ENCODE results near the gene RFXANK. TPM values are rescaled to one million over a fixed set of nuclear protein-coding genes. Genes with fewer than 3 reads are reported as not detected.
"Not testable (repeated sequence)": the region's sequence is repeated elsewhere in the genome, so short reads cannot be mapped to it uniquely, and the experiment has no call there.

Gene RFXANK
- total RNA-seq, 2 experiments from 2014 or later: 36.3 to 37.2 TPM

DNA sequence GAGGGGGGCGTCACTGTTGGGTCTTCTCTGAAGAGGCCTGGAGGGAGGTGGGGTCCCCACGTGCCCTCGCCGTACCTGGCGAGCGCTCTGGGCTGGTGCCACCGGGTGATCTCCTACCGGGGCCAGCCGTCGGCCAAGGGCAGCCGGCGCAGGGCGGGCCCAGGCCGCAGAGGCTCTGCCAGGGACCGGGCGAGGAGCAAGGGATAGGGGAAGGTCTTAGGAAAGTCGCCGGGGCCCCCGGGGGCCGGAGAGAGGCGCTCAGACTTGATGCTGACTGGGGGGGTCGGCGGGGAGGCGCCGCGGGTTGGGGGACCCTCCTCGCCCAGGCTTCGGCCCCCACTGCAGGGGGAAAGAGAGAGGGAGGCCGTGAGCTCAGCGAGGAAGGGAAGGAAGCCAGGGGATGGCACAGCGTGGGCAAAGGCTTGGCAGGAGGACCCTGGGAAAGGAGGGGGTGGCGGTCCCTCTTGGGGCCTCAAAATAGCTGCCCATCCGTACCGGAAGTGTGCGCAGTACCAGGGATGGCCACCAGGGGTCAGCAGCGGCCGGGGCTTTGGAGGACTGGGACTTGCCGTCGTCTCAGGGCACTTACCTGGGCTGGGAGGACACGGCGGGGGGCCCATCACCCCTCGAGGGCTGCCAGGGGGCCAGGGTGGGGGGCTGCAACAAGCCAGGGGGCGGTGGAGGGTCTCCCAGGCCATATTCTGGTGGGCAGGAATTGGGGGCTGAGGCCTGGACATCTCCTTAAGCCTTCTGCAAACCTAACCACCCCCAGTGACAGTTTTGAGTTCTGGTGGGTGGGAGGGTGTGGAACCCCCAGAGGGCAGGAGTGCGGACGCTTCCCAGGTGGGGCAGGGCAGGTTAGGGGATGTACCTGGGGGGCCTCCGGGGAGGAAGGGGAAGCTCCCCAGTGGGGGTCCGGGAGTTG, 46.1 kb upstream of the RFXANK start:
- Mint-ChIP-seq H3K4me1 (ENCODE audit: low read depth) (no peaks in the 10 kb centered on the region), H3K27ac (no peak overlapping the region), H3K9me3 (no peaks in the 10 kb centered on the region), H3K36me3 (ENCODE audit: low read depth) (peaks cover 20% of the 10 kb centered on the region), H3K27me3 (no peaks in the 10 kb centered on the region), H3K4me3 (no peak overlapping the region)
- DNase-seq (peak; percentile 72 to 91 (median 86)), ATAC-seq (ENCODE audit: poor library complexity) (peak; percentile 98)
- H3K9me3 ChIP-seq (ENCODE audit: control insufficient read depth in 1 of 2, insufficient read depth in 1 of 2, low read length in 2 of 2): no peaks in the 10 kb centered on the region
- H3K4me1 ChIP-seq (ENCODE audit: insufficient read depth, low read length): peaks cover 8% of the 10 kb centered on the region
- peaks cover 22% of the 10 kb centered on the region for H3K36me3 ChIP-seq (ENCODE audit: insufficient read depth, low read length)
- H3K27ac ChIP-seq (ENCODE audit: low read depth in 1 of 2, low read length in 2 of 2): no peak overlapping the region
- no peaks in the 10 kb centered on the region for H3K27me3 ChIP-seq (ENCODE audit: control insufficient read depth in 1 of 2, insufficient read depth in 2 of 2, low read length in 2 of 2)
- POLR2A ChIA-PET: no interaction called here
- peak; percentile 79 for TF ChIP-seq CTCF (IDR thresholded peaks at IDR 0.05)
- CTCF ChIA-PET: interaction anchor here (0.6 to 1.5 kb wide), 11 partner anchors 10 to 345 kb away, joined by 3 to 15 read pairs (median 4); partner anchors contain the start of genes BORCS8, MEF2B and SLC25A42
- no peak overlapping the region for H3K4me3 ChIP-seq (ENCODE audit: low read length)
- intact Hi-C loops (cut with DNase I, micrococcal nuclease): loop anchor here (1.0 to 2.0 kb wide), 5 partner anchors 29 to 345 kb away; no protein-coding TSS in a partner anchor

GRCh38 chr19:19146865-19147264, 45.2 kb upstream of the RFXANK start:
- no peaks in the 10 kb centered on the region for H3K27me3 ChIP-seq (ENCODE audit: control insufficient read depth in 1 of 2, insufficient read depth in 2 of 2, low read length in 2 of 2)
- DNase-seq: no peak
- no peaks in the 10 kb centered on the region for H3K27me3 Mint-ChIP-seq
- CTCF ChIA-PET: interaction anchor here (0.8 to 1.5 kb wide), 3 partner anchors 9 to 78 kb away, joined by 4 to 15 read pairs (median 5); no protein-coding TSS in a partner anchor
- ATAC-seq (ENCODE audit: poor library complexity): no peak
- POLR2A ChIA-PET: no interaction called here
- no peak overlapping the region for H3K27ac ChIP-seq (ENCODE audit: low read depth in 1 of 2, low read length in 2 of 2)
- H3K4me3 ChIP-seq (ENCODE audit: low read length): no peak overlapping the region
- intact Hi-C loops (cut with DNase I, micrococcal nuclease): loop anchor here (1.0 to 2.0 kb wide), 5 partner anchors 28 to 344 kb away; no protein-coding TSS in a partner anchor
- H3K36me3 Mint-ChIP-seq (ENCODE audit: low read depth): peaks cover 20% of the 10 kb centered on the region
- H3K36me3 ChIP-seq (ENCODE audit: insufficient read depth, low read length): peaks cover 22% of the 10 kb centered on the region
- H3K4me1 ChIP-seq (ENCODE audit: insufficient read depth, low read length): peaks cover 8% of the 10 kb centered on the region
- no peaks in the 10 kb centered on the region for H3K4me1 Mint-ChIP-seq (ENCODE audit: low read depth)
- H3K4me3 Mint-ChIP-seq: no peak overlapping the region
- no peak overlapping the region for H3K27ac Mint-ChIP-seq
- H3K9me3 Mint-ChIP-seq: no peaks in the 10 kb centered on the region
- no peak for TF ChIP-seq CTCF (IDR thresholded peaks at IDR 0.05)
- H3K9me3 ChIP-seq (ENCODE audit: control insufficient read depth in 1 of 2, insufficient read depth in 1 of 2, low read length in 2 of 2): no peaks in the 10 kb centered on the region

- Histone ChIP-seq H3K27me3 (ENCODE audit: control insufficient read depth in 1 of 2, insufficient read depth in 2 of 2, low read length in 2 of 2) (no peaks in the 10 kb centered on the region), H3K4me3 (ENCODE audit: low read length) (no peak overlapping the region), H3K9me3 (ENCODE audit: control insufficient read depth in 1 of 2, insufficient read depth in 1 of 2, low read length in 2 of 2) (no peaks in the 10 kb centered on the region), H3K36me3 (ENCODE audit: insufficient read depth, low read length) (peaks cover 22% of the 10 kb centered on the region), H3K4me1 (ENCODE audit: insufficient read depth, low read length) (peaks cover 8% of the 10 kb centered on the region), H3K27ac (ENCODE audit: low read depth in 1 of 2, low read length in 2 of 2) (no peak overlapping the region)
- TF ChIP-seq CTCF (IDR thresholded peaks at IDR 0.05): no peak
- Mint-ChIP-seq H3K27me3 (no peaks in the 10 kb centered on the region), H3K36me3 (ENCODE audit: low read depth) (peaks cover 20% of the 10 kb centered on the region), H3K9me3 (no peaks in the 10 kb centered on the region), H3K4me1 (ENCODE audit: low read depth) (no peaks in the 10 kb centered on the region), H3K27ac (no peak overlapping the region), H3K4me3 (no peak overlapping the region)
- ChIA-PET CTCF (interaction anchor here (0.8 kb wide), 1 partner anchor 28 kb away, joined by 4 read pairs; no protein-coding TSS in a partner anchor), POLR2A (no interaction called here)
- ATAC-seq (ENCODE audit: poor library complexity) (no peak), DNase-seq (no peak)
- intact Hi-C loops (cut with DNase I, micrococcal nuclease): loop anchor here (2.0 kb wide), 2 partner anchors 27 to 343 kb away; no protein-coding TSS in a partner anchor
These were observed 44.7 kb upstream of the RFXANK start for GRCh38 chr19:19147344-19147743.

DNA sequence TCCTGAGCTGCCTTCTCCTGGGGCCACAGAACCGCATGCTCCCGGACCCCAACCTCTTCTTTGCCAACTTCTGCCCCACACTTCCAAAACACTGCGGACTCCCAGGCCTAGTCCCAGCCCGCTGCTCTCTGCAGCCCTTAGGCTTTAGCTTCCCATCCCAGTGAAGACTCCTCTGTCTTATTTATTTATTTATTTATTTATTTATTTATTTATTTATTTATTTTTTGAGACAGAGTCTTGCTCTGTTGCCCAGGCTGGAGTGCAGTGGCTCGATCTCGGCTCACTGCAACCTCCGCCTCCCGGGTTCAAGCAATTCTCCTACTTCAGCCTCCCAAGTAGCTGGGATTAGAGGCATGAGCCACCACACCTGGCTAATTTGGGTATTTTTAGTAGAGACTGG, 43.6 kb upstream of the RFXANK start:
- CTCF ChIA-PET; H3K9me3 ChIP-seq (ENCODE audit: control insufficient read depth in 1 of 2, insufficient read depth in 1 of 2, low read length in 2 of 2); H3K27ac Mint-ChIP-seq; POLR2A ChIA-PET; ATAC-seq (ENCODE audit: poor library complexity); H3K27me3 Mint-ChIP-seq; H3K4me1 ChIP-seq (ENCODE audit: insufficient read depth, low read length); H3K4me1 Mint-ChIP-seq (ENCODE audit: low read depth); H3K4me3 Mint-ChIP-seq; H3K27ac ChIP-seq (ENCODE audit: low read depth in 1 of 2, low read length in 2 of 2); H3K27me3 ChIP-seq (ENCODE audit: control insufficient read depth in 1 of 2, insufficient read depth in 2 of 2, low read length in 2 of 2); intact Hi-C loops (cut with DNase I, micrococcal nuclease); H3K9me3 Mint-ChIP-seq; H3K4me3 ChIP-seq (ENCODE audit: low read length); DNase-seq: not testable (repeated sequence)
- H3K36me3 ChIP-seq (ENCODE audit: insufficient read depth, low read length): peaks cover 22% of the 10 kb centered on the region
- H3K36me3 Mint-ChIP-seq (ENCODE audit: low read depth): peaks cover 20% of the 10 kb centered on the region

Measured in CD4-positive, alpha-beta T cell (primary cell).